IMR-90 (cell line): ENCODE data around the gene RETN. TPM values are rescaled to one million over a fixed set of nuclear protein-coding genes. Genes with fewer than 3 reads are reported as not detected.

ENCODE experiments used
- ATAC-seq: fragments of 200-7000 bp; cut with Tn5 transposase; 2 replicates; pipeline ENCODE4 v1.9.1; 2020; ENCODE audit warnings: low read depth, mild to moderate bottlenecking, moderate library complexity
- BruUV-seq: library from RNA; stranded (reverse); fragments of 400-500 nt; replicated peaks from 2 replicates; lab custom pipeline; 2021; lab: Mats Ljungman, UMichigan
- CTCF ChIA-PET: fragments of 300-600 bp; formaldehyde crosslinking; extraction: SDS; loops from one replicate; lab custom pipeline; 2021; ENCODE audit warnings: antibody characterized with exemption; lab: Yijun Ruan, JAX
- POLR2A ChIA-PET: fragments of 300-600 bp; sonication (Branson Sonifier 250); formaldehyde crosslinking; loops from one replicate; lab custom pipeline; 2022; ENCODE audit warnings: antibody characterized with exemption; ENCODE audit not compliant: unreplicated experiment; lab: Charles Lee
- DNase-seq: peaks from one replicate; pipeline ENCODE4 v3.0.0; 2013
- H2AFZ ChIP-seq: replicated peaks from 2 replicates; pipeline ENCODE3; 2013; ENCODE audit warnings: low read length, mild to moderate bottlenecking; ENCODE audit not compliant: poor library complexity
- H2AK5ac ChIP-seq: 2 replicates; pipeline ENCODE4 v1.6.1; 2013; ENCODE audit warnings: low read depth, low read length, inconsistent platforms
- H2AK9ac ChIP-seq: replicated peaks from 2 replicates; pipeline ENCODE3; 2013; ENCODE audit warnings: mild to moderate bottlenecking, low read depth, low read length, moderate library complexity; ENCODE audit not compliant: poor library complexity
- H2BK120ac ChIP-seq: 2 replicates; pipeline ENCODE4 v1.6.1; 2013; ENCODE audit warnings: low read depth, low read length, inconsistent platforms
- H2BK15ac ChIP-seq: 3 replicates; pipeline ENCODE4 v1.6.1; 2013; ENCODE audit warnings: low read depth, low read length, inconsistent platforms
- H2BK20ac ChIP-seq: 2 replicates; pipeline ENCODE4 v1.6.1; 2013; ENCODE audit warnings: low read depth, mild to moderate bottlenecking, inconsistent platforms, low read length, moderate library complexity
- H2BK5ac ChIP-seq: 2 replicates; pipeline ENCODE4 v1.6.1; 2013; ENCODE audit warnings: mild to moderate bottlenecking, low read depth, low read length, inconsistent platforms; ENCODE audit not compliant: poor library complexity, severe bottlenecking
- H3K14ac ChIP-seq: replicated peaks from 2 replicates; pipeline ENCODE4 v1.6.1; 2013; ENCODE audit warnings: low read depth, low read length, inconsistent platforms
- H3K18ac ChIP-seq: 2 replicates; pipeline ENCODE4 v1.6.1; 2013; ENCODE audit warnings: low read depth, low read length, control low read depth
- H3K23ac ChIP-seq: 2 replicates; pipeline ENCODE4 v1.6.1; 2013; ENCODE audit warnings: low read depth, low read length, inconsistent platforms
- H3K27ac ChIP-seq: 2 replicates; pipeline ENCODE4 v1.5.1; 2013; ENCODE audit warnings: mild to moderate bottlenecking, control low read depth, low read length; ENCODE audit not compliant: insufficient read depth
- H3K27me3 ChIP-seq: 2 replicates; pipeline ENCODE4 v1.6.1; 2013; ENCODE audit warnings: low read length; ENCODE audit not compliant: control insufficient read depth, insufficient read depth
- H3K36me3 ChIP-seq: 2 replicates; pipeline ENCODE4 v1.6.1; 2013; ENCODE audit warnings: low read length, mixed read lengths; ENCODE audit not compliant: control insufficient read depth, insufficient read depth
- H3K4ac ChIP-seq: 2 replicates; pipeline ENCODE4 v1.6.1; 2013; ENCODE audit warnings: low read depth, low read length, inconsistent platforms
- H3K4me1 ChIP-seq: 2 replicates; pipeline ENCODE4 v1.6.1; 2013; ENCODE audit warnings: low read length, mixed read lengths; ENCODE audit not compliant: control insufficient read depth, insufficient read depth
- H3K4me2 ChIP-seq: 2 replicates; pipeline ENCODE4 v1.6.1; 2013; ENCODE audit warnings: low read depth, mild to moderate bottlenecking, control low read depth, low read length, moderate library complexity
- H3K4me3 ChIP-seq: 2 replicates; pipeline ENCODE4 v1.5.1; 2013; ENCODE audit warnings: low read depth, mild to moderate bottlenecking, control low read depth, low read length, moderate library complexity; ENCODE audit not compliant: insufficient read depth
- H3K56ac ChIP-seq: 2 replicates; pipeline ENCODE4 v1.6.1; 2013; ENCODE audit warnings: low read length, inconsistent platforms; ENCODE audit not compliant: insufficient read depth; ENCODE audit errors: extremely low read depth
- H3K79me1 ChIP-seq, 2 experiments: 2 replicates each; pipeline ENCODE4 v1.6.1; 2013; ENCODE audit warnings: low read length in 2 of 2, inconsistent platforms in 1 of 2, low read depth in 1 of 2
- H3K9ac ChIP-seq: 2 replicates; pipeline ENCODE4 v1.6.1; 2013; ENCODE audit warnings: low read depth, low read length, control low read depth
- H3K9me1 ChIP-seq: 2 replicates; pipeline ENCODE4 v1.6.1; 2013; ENCODE audit warnings: low read length, inconsistent platforms; ENCODE audit not compliant: insufficient read depth
- H3K9me3 ChIP-seq: 2 replicates; pipeline ENCODE4 v1.6.1; 2013; ENCODE audit warnings: low read length; ENCODE audit not compliant: control insufficient read depth, insufficient read depth
- H4K20me1 ChIP-seq: 2 replicates; pipeline ENCODE4 v1.6.1; 2013; ENCODE audit warnings: low read length, inconsistent platforms; ENCODE audit not compliant: insufficient read depth
- H4K5ac ChIP-seq: 2 replicates; pipeline ENCODE4 v1.6.1; 2013; ENCODE audit warnings: mild to moderate bottlenecking, low read depth, low read length, control low read depth
- H4K8ac ChIP-seq, 2 experiments: 2 replicates each; pipeline ENCODE4 v1.6.1; 2013; ENCODE audit warnings: low read depth in 2 of 2, low read length in 2 of 2, control low read depth in 1 of 2, inconsistent platforms in 1 of 2
- H4K91ac ChIP-seq: 2 replicates; pipeline ENCODE4 v1.6.1; 2013; ENCODE audit warnings: low read depth, low read length, inconsistent platforms; ENCODE audit not compliant: insufficient read depth
- CEBPB ChIP-seq: IDR thresholded peaks from 2 replicates; pipeline ENCODE4 v1.6.1; 2012; ENCODE audit warnings: low read depth, low read length, improper control_type of control experiment
- RCOR1 ChIP-seq: IDR thresholded peaks from 2 replicates; pipeline ENCODE4 v1.6.1; 2012; ENCODE audit warnings: mild to moderate bottlenecking, low read length, improper control_type of control experiment; ENCODE audit not compliant: insufficient replicate concordance
- RFX5 ChIP-seq: IDR thresholded peaks from 2 replicates; pipeline ENCODE4 v1.8.0; 2012; ENCODE audit warnings: low read depth, mild to moderate bottlenecking, low read length, moderate library complexity
- WGBS, 2 experiments: methylation state at CpG; one replicate each; pipeline versions ENCODE4 v1.1.5 to v1.1.7; 2013; ENCODE audit warnings: missing lambda C conversion rate in 2 of 2; ENCODE audit not compliant: insufficient read length in 1 of 2; ENCODE audit errors: extremely low coverage in 2 of 2; 5-methylcytosine and 5-hydroxymethylcytosine counted together
- dilution Hi-C: fragments of 300-500 bp; cut with HindIII; formaldehyde crosslinking; loops from one replicate; pipeline ENCODE4 v1.14.3; 2018; ENCODE audit warnings: low sequenced_read_pairs; ENCODE audit not compliant: unreplicated experiment
- in situ Hi-C: fragments of 300-500 bp; cut with MboI; formaldehyde crosslinking; loops from 3 replicates; pipeline ENCODE4 v1.14.3; 2019; ENCODE audit warnings: low sequenced_read_pairs, inconsistent platforms, mixed read lengths
- intact Hi-C: fragments of 100-400 bp; cut with micrococcal nuclease; formaldehyde crosslinking; loops from 2 replicates; pipeline ENCODE4 v1.10.0; 2022
- polyA plus RNA-seq, 3 experiments: library from polyadenylated mRNA; depleted of rRNA; stranded (reverse); fragments of >200 nt; gene quantifications; 2 replicates each; pipeline ENCODE4 v1.2.3, GENCODE V29; 2012; ENCODE audit warnings: low replicate concordance in 1 of 3
- total RNA-seq: library from RNA; depleted of rRNA; stranded (reverse); fragments of >200 nt; gene quantifications from 2 replicates; pipeline ENCODE4 v1.2.3, GENCODE V29; 2012
- TF ChIP-seq, protein P1 (sequence below): fragments of 150-350 bp; IDR thresholded peaks from 2 replicates; pipeline ENCODE4 v1.6.1; 2016; ENCODE audit warnings: low read depth, mild to moderate bottlenecking, low read length, moderate library complexity, borderline replicate concordance
- TF ChIP-seq, protein P2 (sequence below): conservative IDR thresholded peaks from 2 replicates; pipeline ENCODE4 v1.5.1; 2012; ENCODE audit warnings: mild to moderate bottlenecking, low read depth, low read length, improper control_type of control experiment

Gene RETN
- total and polyA plus RNA-seq, 2 of the 4 experiments (the other 2 are of a cell fraction), result not detected

DNA sequence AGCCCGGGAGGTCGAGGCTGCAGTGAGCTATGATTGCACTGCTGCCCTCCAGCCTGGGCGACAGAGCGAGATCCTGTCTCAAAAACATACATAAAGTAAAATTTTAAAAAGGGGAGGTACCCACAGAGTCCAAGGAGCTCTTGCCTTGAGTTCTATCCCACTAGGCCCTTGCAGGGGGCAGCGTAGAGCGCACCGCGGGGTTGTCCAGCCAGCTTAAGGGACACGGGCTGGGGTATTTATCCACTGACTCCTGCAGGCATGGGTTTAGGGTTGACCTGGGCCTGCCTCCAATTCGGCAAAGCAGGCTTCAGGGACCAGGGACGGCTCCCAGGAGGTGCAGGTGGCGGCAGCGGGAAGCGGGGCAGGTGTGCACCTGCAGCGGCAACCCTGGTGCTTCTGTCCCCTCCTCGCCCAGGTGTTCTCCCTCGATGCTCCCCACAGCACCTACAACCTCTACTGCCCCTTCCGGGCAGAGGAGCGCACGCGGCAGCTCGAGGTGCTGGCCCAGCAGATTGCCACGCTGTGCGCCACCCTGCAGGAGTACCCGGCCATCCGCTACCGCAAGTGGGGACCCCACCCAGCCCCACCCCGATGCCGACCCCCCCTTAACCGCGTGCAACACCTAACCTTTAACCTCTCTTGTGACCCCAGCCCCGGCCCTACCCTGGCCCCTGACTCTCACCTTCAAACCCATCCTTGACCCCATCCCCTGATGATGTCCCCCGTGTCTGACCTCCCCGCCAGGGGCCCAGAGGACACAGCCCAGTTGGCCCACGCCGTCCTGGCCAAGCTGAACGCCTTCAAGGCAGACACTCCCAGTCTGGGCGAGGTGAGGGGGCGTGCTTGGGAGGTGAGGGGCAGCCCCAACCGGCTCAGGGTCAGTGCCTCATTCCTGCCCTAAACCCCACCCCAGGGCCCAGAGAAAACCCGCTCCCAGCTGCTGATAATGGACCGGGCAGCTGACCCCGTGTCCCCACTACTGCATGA lies 27.3 kb upstream of the RETN start:
- Histone ChIP-seq H2BK5ac (no peak overlapping the region), H4K91ac (no peak overlapping the region), H2AK9ac (no peak overlapping the region), H3K79me1 (no peaks in the 10 kb centered on the region), H3K4me2 (no peak overlapping the region), H2BK15ac (no peak overlapping the region), H3K27ac (no peak overlapping the region), H4K20me1 (peaks cover 5% of the 10 kb centered on the region; the same call in 1 of the 2 replicates), H2AK5ac (no peak overlapping the region), H2AFZ (no peak overlapping the region), H3K4ac (no peak overlapping the region), H2BK20ac (no peak overlapping the region), H3K27me3 (peaks cover 7% of the 10 kb centered on the region; the same call in 1 of the 2 replicates), H3K9me1 (peaks cover 9% of the 10 kb centered on the region), H2BK120ac (no peak overlapping the region), H3K56ac (no peak overlapping the region), H4K5ac (no peak overlapping the region), H3K14ac (no peak overlapping the region), H3K9ac (no peak overlapping the region), H3K36me3 (no peaks in the 10 kb centered on the region), H3K4me1 (no peaks in the 10 kb centered on the region), H3K9me3 (no peaks in the 10 kb centered on the region), H3K23ac (no peak overlapping the region), H3K18ac (no peak overlapping the region), H3K4me3 (no peak overlapping the region), H4K8ac (no peak overlapping the region)
- DNase-seq (no peak), ATAC-seq (no peak)
- intact Hi-C loops, result no loop called here
- in situ Hi-C loops, result no loop called here
- BruUV-seq, result no TSS peak
- TF ChIP-seq RFX5 (no peak), RCOR1 (no peak), CEBPB (no peak)
- TF ChIP-seq, protein P1, sequence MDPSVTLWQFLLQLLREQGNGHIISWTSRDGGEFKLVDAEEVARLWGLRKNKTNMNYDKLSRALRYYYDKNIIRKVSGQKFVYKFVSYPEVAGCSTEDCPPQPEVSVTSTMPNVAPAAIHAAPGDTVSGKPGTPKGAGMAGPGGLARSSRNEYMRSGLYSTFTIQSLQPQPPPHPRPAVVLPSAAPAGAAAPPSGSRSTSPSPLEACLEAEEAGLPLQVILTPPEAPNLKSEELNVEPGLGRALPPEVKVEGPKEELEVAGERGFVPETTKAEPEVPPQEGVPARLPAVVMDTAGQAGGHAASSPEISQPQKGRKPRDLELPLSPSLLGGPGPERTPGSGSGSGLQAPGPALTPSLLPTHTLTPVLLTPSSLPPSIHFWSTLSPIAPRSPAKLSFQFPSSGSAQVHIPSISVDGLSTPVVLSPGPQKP, result no peak
- TF ChIP-seq, protein P2, sequence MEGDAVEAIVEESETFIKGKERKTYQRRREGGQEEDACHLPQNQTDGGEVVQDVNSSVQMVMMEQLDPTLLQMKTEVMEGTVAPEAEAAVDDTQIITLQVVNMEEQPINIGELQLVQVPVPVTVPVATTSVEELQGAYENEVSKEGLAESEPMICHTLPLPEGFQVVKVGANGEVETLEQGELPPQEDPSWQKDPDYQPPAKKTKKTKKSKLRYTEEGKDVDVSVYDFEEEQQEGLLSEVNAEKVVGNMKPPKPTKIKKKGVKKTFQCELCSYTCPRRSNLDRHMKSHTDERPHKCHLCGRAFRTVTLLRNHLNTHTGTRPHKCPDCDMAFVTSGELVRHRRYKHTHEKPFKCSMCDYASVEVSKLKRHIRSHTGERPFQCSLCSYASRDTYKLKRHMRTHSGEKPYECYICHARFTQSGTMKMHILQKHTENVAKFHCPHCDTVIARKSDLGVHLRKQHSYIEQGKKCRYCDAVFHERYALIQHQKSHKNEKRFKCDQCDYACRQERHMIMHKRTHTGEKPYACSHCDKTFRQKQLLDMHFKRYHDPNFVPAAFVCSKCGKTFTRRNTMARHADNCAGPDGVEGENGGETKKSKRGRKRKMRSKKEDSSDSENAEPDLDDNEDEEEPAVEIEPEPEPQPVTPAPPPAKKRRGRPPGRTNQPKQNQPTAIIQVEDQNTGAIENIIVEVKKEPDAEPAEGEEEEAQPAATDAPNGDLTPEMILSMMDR, result 0 out of 2 replicates have a peak, but pooled peaks have one; percentile 6
- WGBS, 2 experiments, result 76% methylated on average over 8 of the region's 43 CpGs; no CpG with 5 or more reads in 1 of the 2 experiments
- ChIA-PET POLR2A (no interaction called here), CTCF (no interaction called here)
- dilution Hi-C loops, result no loop called here
